ENCODE results near the gene TUBGCP2.

TUBGCP2 gene

GRCh38 chr10:133282846-133283390 is 25.8 kb downstream of the TUBGCP2 start:
- TF ChIP-seq REST (IDR thresholded peaks at IDR 0.05; ENCODE audit: insufficient read depth in 1 of 2, low read depth in 2 of 2, low read length in 2 of 2): no peak
- no peak for TF ChIP-seq TAF1 (IDR thresholded peaks at IDR 0.05; ENCODE audit: borderline replicate concordance, insufficient read depth, low read length)
- TF ChIP-seq SIN3A (IDR thresholded peaks at IDR 0.05; ENCODE audit: borderline replicate concordance, insufficient read depth, low read length): no peak
- no peak for TF ChIP-seq POLR2AphosphoS5 (IDR thresholded peaks at IDR 0.05; ENCODE audit: low read depth, low read length)
- TF ChIP-seq FOXP2 (optimal IDR thresholded peaks at IDR 0.05; ENCODE audit: borderline replicate concordance, extremely low read depth, extremely low read length, insufficient read depth): no peak

GRCh38 chr10:133281628-133282372 is 26.9 kb downstream of the TUBGCP2 start:
- TF ChIP-seq POLR2AphosphoS5 (IDR thresholded peaks at IDR 0.05; ENCODE audit: low read depth, low read length): no peak
- no peak for TF ChIP-seq FOXP2 (optimal IDR thresholded peaks at IDR 0.05; ENCODE audit: borderline replicate concordance, extremely low read depth, extremely low read length, insufficient read depth)
- TF ChIP-seq REST (IDR thresholded peaks at IDR 0.05; ENCODE audit: insufficient read depth in 1 of 2, low read depth in 2 of 2, low read length in 2 of 2): no peak
- TF ChIP-seq TAF1 (IDR thresholded peaks at IDR 0.05; ENCODE audit: borderline replicate concordance, insufficient read depth, low read length): no peak
- no peak for TF ChIP-seq SIN3A (IDR thresholded peaks at IDR 0.05; ENCODE audit: borderline replicate concordance, insufficient read depth, low read length)

- TF ChIP-seq TAF1 (IDR thresholded peaks at IDR 0.05; ENCODE audit: borderline replicate concordance, insufficient read depth, low read length) (no peak), SIN3A (IDR thresholded peaks at IDR 0.05; ENCODE audit: borderline replicate concordance, insufficient read depth, low read length) (no peak), POLR2AphosphoS5 (IDR thresholded peaks at IDR 0.05; ENCODE audit: low read depth, low read length) (no peak), REST (IDR thresholded peaks at IDR 0.05; ENCODE audit: insufficient read depth in 1 of 2, low read depth in 2 of 2, low read length in 2 of 2) (no peak), FOXP2 (optimal IDR thresholded peaks at IDR 0.05; ENCODE audit: borderline replicate concordance, extremely low read depth, extremely low read length, insufficient read depth) (no peak)
Observed at GRCh38 chr10:133281084-133281483, 27.6 kb downstream of the TUBGCP2 start.

- TF ChIP-seq POLR2AphosphoS5 (IDR thresholded peaks at IDR 0.05; ENCODE audit: low read depth, low read length) (no peak), FOXP2 (optimal IDR thresholded peaks at IDR 0.05; ENCODE audit: borderline replicate concordance, extremely low read depth, extremely low read length, insufficient read depth) (no peak)
Observed at GRCh38 chr10:133280391-133281059, 28.1 kb downstream of the TUBGCP2 start.

- TF ChIP-seq FOXP2 (optimal IDR thresholded peaks at IDR 0.05; ENCODE audit: borderline replicate concordance, extremely low read depth, extremely low read length, insufficient read depth) (no peak), SIN3A (IDR thresholded peaks at IDR 0.05; ENCODE audit: borderline replicate concordance, insufficient read depth, low read length) (no peak), POLR2AphosphoS5 (IDR thresholded peaks at IDR 0.05; ENCODE audit: low read depth, low read length) (no peak), REST (IDR thresholded peaks at IDR 0.05; ENCODE audit: insufficient read depth in 1 of 2, low read depth in 2 of 2, low read length in 2 of 2) (no peak), TAF1 (IDR thresholded peaks at IDR 0.05; ENCODE audit: borderline replicate concordance, insufficient read depth, low read length) (no peak)
Observed at GRCh38 chr10:133279326-133280226, 29.1 kb downstream of the TUBGCP2 start.
